HG03460 (cell line): ENCODE data around the gene LMF2.
A peak's percentile ranks its signal among the peaks of the same experiment; 100 is the strongest.
"Not testable (repeated sequence)": the region's sequence is repeated elsewhere in the genome, so short reads cannot be mapped to it uniquely, and the experiment has no call there.

ENCODE experiments used
- ATAC-seq: cut with Tn5 transposase; IDR thresholded peaks from one replicate; pipeline ENCODE4 v1.9.1; 2021; ENCODE audit not compliant: unreplicated experiment

LMF2 gene

GRCh38 chr22:50535113-50535512 lies 27.6 kb upstream of the LMF2 start:
- no peak for ATAC-seq

DNA sequence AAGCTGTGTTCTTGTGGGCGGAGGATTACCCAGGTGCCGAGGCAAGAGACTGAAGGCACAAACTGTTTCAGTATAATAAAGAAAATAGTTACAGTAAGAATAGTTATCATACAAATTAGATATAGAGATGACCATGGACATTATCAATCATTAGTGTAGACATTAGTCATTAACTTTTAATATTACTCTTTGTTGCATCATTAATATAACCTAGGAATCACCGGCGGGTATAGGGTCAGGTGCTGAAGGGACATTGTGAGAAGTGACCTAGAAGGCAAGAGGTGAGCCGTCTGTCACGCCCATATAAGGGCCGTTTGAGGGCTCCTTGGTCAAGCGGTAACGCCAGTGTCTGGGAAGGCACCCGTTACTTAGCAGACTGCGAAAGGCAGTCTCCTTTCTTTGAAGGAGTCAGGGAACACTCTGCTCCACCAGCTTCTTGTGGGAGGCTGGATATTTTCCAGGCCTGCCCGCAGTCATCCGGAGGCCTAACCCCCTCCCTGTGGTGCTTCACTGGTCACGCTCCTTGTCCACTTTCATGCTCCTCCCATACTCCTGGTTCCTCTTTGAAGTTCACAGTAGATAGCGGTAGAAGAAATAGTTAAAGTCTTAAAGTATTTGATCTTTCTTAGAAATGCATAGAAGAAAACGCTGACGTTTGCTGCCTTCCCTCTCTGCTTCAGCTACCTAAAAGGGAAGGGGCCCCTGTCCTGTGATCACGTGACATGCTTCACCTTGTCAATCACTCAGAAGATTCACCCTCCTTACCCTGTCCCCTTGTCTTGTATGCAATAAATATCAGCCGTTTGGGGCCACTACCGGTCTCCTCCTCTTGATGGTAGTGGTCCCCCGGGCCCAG lies 26.6 kb upstream of the LMF2 start:
- ATAC-seq = not testable (repeated sequence)

- ATAC-seq = no peak
These were observed 25.6 kb upstream of the LMF2 start for GRCh38 chr22:50532824-50533796.

- ATAC-seq = no peak
These were observed 24.6 kb upstream of the LMF2 start for GRCh38 chr22:50531962-50532674.

GRCh38 chr22:50531546-50531961 lies 24.1 kb upstream of the LMF2 start:
- ATAC-seq = no peak

- no peak for ATAC-seq
These were observed 23.5 kb upstream of the LMF2 start for GRCh38 chr22:50530877-50531545.

DNA sequence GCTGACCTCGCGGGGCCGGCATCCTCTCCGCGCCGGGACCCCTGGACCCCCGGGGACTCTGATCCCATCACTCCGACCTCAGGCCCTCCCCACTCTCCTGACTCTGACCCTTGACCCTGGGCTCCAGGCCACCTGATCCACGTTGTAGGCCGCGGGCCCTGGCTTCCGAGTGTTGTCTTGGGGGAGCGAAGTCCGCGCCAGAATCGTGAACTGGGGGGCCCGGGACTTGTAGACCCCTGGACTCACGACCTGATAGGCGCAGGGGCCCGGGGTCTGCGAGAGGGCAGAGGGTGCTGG lies 23.0 kb upstream of the LMF2 start:
- ATAC-seq = no peak

DNA sequence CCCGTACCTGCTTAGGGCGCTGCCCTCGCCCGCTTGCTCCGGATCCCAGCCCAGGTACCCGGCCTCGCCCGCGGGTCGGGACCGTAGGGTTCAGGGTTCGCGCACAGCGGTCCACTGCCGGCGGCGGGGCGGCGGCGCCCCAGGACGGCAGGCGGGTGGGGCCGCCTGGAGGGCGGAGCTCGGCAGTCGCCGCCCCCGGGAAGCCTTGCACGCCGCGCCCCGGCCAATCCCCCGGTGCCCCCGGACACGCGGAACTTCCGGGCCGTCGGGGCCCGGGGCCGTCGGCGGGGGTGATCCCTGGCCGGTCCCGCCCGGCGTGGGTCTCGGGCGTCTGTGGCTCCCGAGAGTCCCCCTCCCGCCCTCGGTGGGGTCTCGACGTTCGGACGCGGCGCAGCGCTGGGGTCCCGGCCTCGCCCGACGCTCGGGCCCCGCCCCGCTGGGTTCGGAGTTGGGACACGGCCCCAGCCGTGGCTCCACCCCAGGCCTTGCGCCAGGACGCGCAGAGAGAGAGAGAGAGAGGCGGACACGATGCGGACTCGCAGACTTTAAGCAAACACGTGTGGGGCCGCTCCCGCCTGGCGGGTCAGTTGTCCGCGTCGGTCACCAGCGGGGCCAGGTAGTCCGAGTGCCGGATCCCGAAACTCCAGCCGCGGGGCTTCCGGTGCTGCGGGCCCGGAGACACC lies 22.5 kb upstream of the LMF2 start, which contains the start of gene TYMP:
Gene TYMP, minus strand, starts transcription at position 116 of the 683 bp plus-strand sequence. CDS start 303 bp downstream, outside the sequence.
- peak; percentile 19 for ATAC-seq

DNA sequence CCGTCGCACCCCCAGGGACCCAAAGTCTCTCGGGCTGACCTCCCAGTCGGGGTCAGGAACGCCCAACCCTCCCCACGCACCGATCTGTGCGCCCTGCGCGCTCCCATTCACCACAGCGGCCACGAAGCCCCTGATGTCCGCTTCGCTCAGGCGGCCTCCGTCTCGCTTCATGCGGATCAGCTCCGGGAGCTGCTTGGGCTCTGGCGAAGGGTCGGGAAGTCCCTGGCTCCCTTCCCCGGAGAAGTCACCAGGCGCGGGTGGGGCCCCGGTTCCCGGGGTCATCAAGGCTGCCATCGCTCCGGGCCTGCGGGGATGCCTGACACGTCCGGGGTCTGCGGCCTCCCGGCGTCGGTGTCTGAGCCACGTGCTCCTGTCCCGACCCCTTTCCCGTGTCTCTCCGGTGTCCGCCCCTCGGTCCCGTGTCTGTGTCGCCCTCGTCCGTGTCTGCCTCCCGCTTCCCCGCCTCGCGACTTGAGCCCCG lies 22.0 kb upstream of the LMF2 start:
- ATAC-seq = no peak

- ATAC-seq = no peak
These were observed 21.3 kb upstream of the LMF2 start for GRCh38 chr22:50528682-50529415.

- ATAC-seq = no peak
These were observed 20.6 kb upstream of the LMF2 start for GRCh38 chr22:50527921-50528681.

DNA sequence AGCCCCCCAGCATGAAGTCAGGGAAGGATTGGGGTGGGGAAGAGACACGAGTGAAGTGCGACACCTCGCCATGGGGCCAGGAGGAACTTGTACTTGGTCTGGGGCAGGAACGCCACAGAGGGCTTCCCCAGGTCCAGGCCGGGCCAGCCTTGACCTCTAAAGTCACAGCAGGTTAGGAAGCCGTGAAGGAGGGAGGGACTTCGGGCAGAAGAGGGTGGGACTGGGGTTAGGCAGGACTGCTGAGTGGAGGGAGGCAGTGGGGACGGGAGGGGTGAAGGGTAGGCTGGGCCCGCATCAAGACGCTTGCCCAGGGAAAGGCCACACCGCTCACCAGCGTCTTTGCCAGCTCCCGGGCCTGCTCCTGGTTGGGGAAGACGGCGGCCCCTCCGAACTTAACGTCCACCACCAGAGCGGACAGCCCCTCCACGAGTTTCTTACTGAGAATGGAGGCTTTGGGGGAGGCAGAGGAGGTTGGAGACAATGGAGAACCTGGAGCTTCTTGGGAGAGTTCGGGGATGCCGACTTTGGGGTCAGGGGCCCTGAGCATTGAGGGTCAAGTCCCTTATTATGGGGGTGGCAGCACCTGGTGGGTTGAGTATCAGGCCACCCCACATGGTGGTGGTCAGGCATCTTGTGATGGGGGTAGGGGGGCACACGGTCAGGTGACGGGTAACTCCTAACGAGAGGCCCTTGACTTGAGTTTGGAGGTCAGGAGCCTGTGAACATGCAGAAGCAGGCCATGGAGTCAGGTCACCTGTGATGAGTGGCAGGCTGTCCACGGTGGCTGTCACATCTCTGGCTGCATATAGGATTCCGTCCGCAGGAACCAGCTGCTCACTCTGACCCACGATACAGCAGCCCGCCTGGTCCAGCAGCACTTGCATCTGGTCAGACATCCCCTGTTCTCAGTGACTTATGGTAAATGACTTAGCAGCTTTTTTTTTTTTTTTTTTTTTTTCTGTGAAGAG lies 19.6 kb upstream of the LMF2 start:
- ATAC-seq = no peak

DNA sequence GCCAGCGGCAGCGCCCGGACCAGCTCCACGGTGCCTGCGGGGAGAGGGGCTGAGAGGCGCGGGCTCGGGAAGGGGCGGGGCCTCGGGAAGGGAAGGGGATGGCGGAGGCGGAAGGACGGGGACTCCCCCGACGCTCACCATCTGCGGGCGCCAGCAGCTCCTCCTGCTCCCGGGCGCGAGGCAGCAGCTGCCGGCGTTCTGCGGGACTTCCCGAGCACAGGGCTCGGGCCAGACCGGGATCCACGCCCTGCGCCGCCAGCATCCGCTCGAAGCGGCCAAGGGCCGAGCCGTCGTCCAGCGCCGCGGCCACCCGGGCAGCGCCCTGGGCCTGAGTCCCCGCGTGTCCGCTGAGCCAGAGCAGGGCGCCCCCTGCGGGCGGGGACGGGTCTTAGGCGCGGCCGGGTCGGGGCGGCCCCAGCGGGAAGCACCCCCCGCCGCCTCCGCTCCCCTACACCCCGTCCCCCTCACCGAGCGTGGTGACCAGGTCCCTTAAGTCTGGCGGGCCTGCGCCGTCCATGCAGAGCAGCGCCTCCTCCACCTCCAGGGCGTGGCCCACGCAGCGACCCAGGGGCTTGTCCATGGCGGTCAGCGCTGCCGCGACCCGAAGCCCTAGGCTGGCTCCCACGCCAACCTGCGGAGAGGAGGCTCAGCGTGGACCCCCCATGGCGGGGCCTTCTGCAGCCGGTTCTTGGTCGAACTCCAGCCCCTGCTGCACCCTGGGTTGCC lies 18.8 kb upstream of the LMF2 start:
- peak; percentile 27 for ATAC-seq

DNA sequence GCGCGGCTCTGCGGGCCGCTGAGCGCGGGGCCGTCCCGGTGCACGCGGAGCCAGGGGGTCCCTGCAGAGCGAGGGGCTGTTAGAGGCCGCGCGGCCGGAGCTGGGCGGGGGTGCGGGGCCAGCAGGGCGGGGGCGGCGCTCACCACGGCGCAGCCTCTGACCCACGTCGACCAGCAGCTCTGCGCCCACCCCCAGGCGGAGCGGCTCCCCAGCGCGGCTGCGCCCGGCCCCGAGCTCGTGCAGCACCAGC lies 18.3 kb upstream of the LMF2 start:
- ATAC-seq = peak; percentile 13

- ATAC-seq = peak; percentile 40
These were observed 17.8 kb upstream of the LMF2 start, which contains the start of gene SCO2 for GRCh38 chr22:50525104-50525857. Gene SCO2 (minus strand): TSS chr22:50525598. CDS start chr22:50524411, 1,187 bp downstream.

GRCh38 chr22:50524676-50525103 lies 17.2 kb upstream of the LMF2 start:
- no peak for ATAC-seq
